Measurements from ENCODE around the gene SLC26A3.
"Not testable (repeated sequence)": the region's sequence is repeated elsewhere in the genome, so short reads cannot be mapped to it uniquely, and the experiment has no call there.

The SLC26A3 gene

GRCh38 chr7:107803009-107803610, at the start of gene SLC26A3:
Gene SLC26A3 (minus strand): TSS chr7:107803223. CDS start chr7:107794509, 8,714 bp downstream.
- DNase-seq (ENCODE audit: low read depth): no peak

GRCh38 chr7:107850643-107851042, 47.6 kb upstream of the SLC26A3 start:
- no peak for DNase-seq (ENCODE audit: low read depth)

GRCh38 chr7:107850216-107850615, 47.2 kb upstream of the SLC26A3 start:
- no peak for DNase-seq (ENCODE audit: low read depth)

- not testable (repeated sequence) for DNase-seq (ENCODE audit: low read depth)
Observed at GRCh38 chr7:107848211-107848610, 45.2 kb upstream of the SLC26A3 start.

- not testable (repeated sequence) for DNase-seq (ENCODE audit: low read depth)
Observed at GRCh38 chr7:107847836-107848175, 44.8 kb upstream of the SLC26A3 start.

- DNase-seq (ENCODE audit: low read depth): no peak
Observed at GRCh38 chr7:107847168-107847835, 44.3 kb upstream of the SLC26A3 start.

GRCh38 chr7:107846324-107846723, 43.3 kb upstream of the SLC26A3 start:
- no peak for DNase-seq (ENCODE audit: low read depth)

GRCh38 chr7:107843184-107843583, 40.2 kb upstream of the SLC26A3 start:
- no peak for DNase-seq (ENCODE audit: low read depth)

GRCh38 chr7:107842213-107842612, 39.2 kb upstream of the SLC26A3 start:
- DNase-seq (ENCODE audit: low read depth): no peak

GRCh38 chr7:107838816-107839565, 36.0 kb upstream of the SLC26A3 start:
- no peak for DNase-seq (ENCODE audit: low read depth)

- DNase-seq (ENCODE audit: low read depth): no peak
Observed at GRCh38 chr7:107838024-107838601, 35.1 kb upstream of the SLC26A3 start.

- DNase-seq (ENCODE audit: low read depth): no peak
Observed at GRCh38 chr7:107837145-107837512, 34.1 kb upstream of the SLC26A3 start.

- no peak for DNase-seq (ENCODE audit: low read depth)
Observed at GRCh38 chr7:107836237-107837144, 33.5 kb upstream of the SLC26A3 start.

- no peak for DNase-seq (ENCODE audit: low read depth)
Observed at GRCh38 chr7:107834401-107834800, 31.4 kb upstream of the SLC26A3 start.

- DNase-seq (ENCODE audit: low read depth): no peak
Observed at GRCh38 chr7:107833684-107834106, 30.7 kb upstream of the SLC26A3 start.

- DNase-seq (ENCODE audit: low read depth): no peak
Observed at GRCh38 chr7:107830420-107830819, 27.4 kb upstream of the SLC26A3 start.

GRCh38 chr7:107828540-107828939, 25.5 kb upstream of the SLC26A3 start:
- DNase-seq (ENCODE audit: low read depth): no peak

- DNase-seq (ENCODE audit: low read depth): no peak
Observed at GRCh38 chr7:107827501-107827900, 24.5 kb upstream of the SLC26A3 start.

GRCh38 chr7:107826451-107826850, 23.4 kb upstream of the SLC26A3 start:
- DNase-seq (ENCODE audit: low read depth): no peak

GRCh38 chr7:107824858-107825257, 21.8 kb upstream of the SLC26A3 start:
- DNase-seq (ENCODE audit: low read depth): no peak

GRCh38 chr7:107818622-107819021, 15.6 kb upstream of the SLC26A3 start:
- DNase-seq (ENCODE audit: low read depth): no peak

GRCh38 chr7:107816011-107816566, 13.1 kb upstream of the SLC26A3 start:
- DNase-seq (ENCODE audit: low read depth): no peak
